Measurements from ENCODE around the gene SHISAL1.

The SHISAL1 gene

GRCh38 chr22:44341431-44342346, 28.9 kb upstream of the SHISAL1 start:
- Histone ChIP-seq H3K4me1 (ENCODE audit: insufficient read depth, low read length, severe bottlenecking) (no peaks in the 10 kb centered on the region), H3K9me3 (ENCODE audit: low read length) (no peaks in the 10 kb centered on the region), H3K4me3 (ENCODE audit: low read depth, low read length, poor library complexity, severe bottlenecking) (no peak overlapping the region), H4K20me1 (ENCODE audit: insufficient read depth, low read length) (no peaks in the 10 kb centered on the region), H2AFZ (ENCODE audit: low read length) (no peak overlapping the region), H3K9ac (ENCODE audit: low read length) (no peak overlapping the region), H3K9me2 (ENCODE audit: low read depth, low read length) (no peaks in the 10 kb centered on the region), H3K36me3 (ENCODE audit: insufficient read depth, low read length) (no peaks in the 10 kb centered on the region), H3K4me2 (ENCODE audit: low read length) (no peak overlapping the region), H3K79me2 (ENCODE audit: insufficient read depth, low read length) (no peaks in the 10 kb centered on the region), H3K27ac (ENCODE audit: low read depth, low read length, poor library complexity, severe bottlenecking) (no peak overlapping the region), H3K27me3 (ENCODE audit: insufficient read depth, low read length) (no peaks in the 10 kb centered on the region), H3F3A (ENCODE audit: insufficient read depth, low read length) (no peaks in the 10 kb centered on the region)
- TF ChIP-seq CTCF (IDR thresholded peaks at IDR 0.05; ENCODE audit: low read length) (no peak), EZH2 (IDR thresholded peaks at IDR 0.05; ENCODE audit: borderline replicate concordance, low read length) (no peak)

GRCh38 chr22:44340271-44341239, 27.8 kb upstream of the SHISAL1 start:
- no peak overlapping the region for H3K4me3 ChIP-seq (ENCODE audit: low read depth, low read length, poor library complexity, severe bottlenecking)
- no peaks in the 10 kb centered on the region for H3K9me3 ChIP-seq (ENCODE audit: low read length)
- H3K36me3 ChIP-seq (ENCODE audit: insufficient read depth, low read length), result no peaks in the 10 kb centered on the region
- H3K79me2 ChIP-seq (ENCODE audit: insufficient read depth, low read length), result no peaks in the 10 kb centered on the region
- TF ChIP-seq CTCF (IDR thresholded peaks at IDR 0.05; ENCODE audit: low read length) (no peak), EZH2 (IDR thresholded peaks at IDR 0.05; ENCODE audit: borderline replicate concordance, low read length) (no peak)
- H3K4me1 ChIP-seq (ENCODE audit: insufficient read depth, low read length, severe bottlenecking), result no peaks in the 10 kb centered on the region
- no peak overlapping the region for H3K4me2 ChIP-seq (ENCODE audit: low read length)
- no peak overlapping the region for H2AFZ ChIP-seq (ENCODE audit: low read length)
- no peaks in the 10 kb centered on the region for H4K20me1 ChIP-seq (ENCODE audit: insufficient read depth, low read length)
- H3K27ac ChIP-seq (ENCODE audit: low read depth, low read length, poor library complexity, severe bottlenecking), result no peak overlapping the region
- no peaks in the 10 kb centered on the region for H3K27me3 ChIP-seq (ENCODE audit: insufficient read depth, low read length)
- no peaks in the 10 kb centered on the region for H3K9me2 ChIP-seq (ENCODE audit: low read depth, low read length)
- no peak overlapping the region for H3K9ac ChIP-seq (ENCODE audit: low read length)
- no peaks in the 10 kb centered on the region for H3F3A ChIP-seq (ENCODE audit: insufficient read depth, low read length)

GRCh38 chr22:44338906-44339305, 26.2 kb upstream of the SHISAL1 start:
- Histone ChIP-seq H3K4me2 (ENCODE audit: low read length) (no peak overlapping the region), H3K27me3 (ENCODE audit: insufficient read depth, low read length) (no peaks in the 10 kb centered on the region), H3K79me2 (ENCODE audit: insufficient read depth, low read length) (no peaks in the 10 kb centered on the region), H3K9ac (ENCODE audit: low read length) (no peak overlapping the region), H3K4me3 (ENCODE audit: low read depth, low read length, poor library complexity, severe bottlenecking) (no peak overlapping the region), H3K27ac (ENCODE audit: low read depth, low read length, poor library complexity, severe bottlenecking) (no peak overlapping the region), H3K9me3 (ENCODE audit: low read length) (no peaks in the 10 kb centered on the region), H2AFZ (ENCODE audit: low read length) (no peak overlapping the region), H4K20me1 (ENCODE audit: insufficient read depth, low read length) (no peaks in the 10 kb centered on the region), H3F3A (ENCODE audit: insufficient read depth, low read length) (no peaks in the 10 kb centered on the region), H3K36me3 (ENCODE audit: insufficient read depth, low read length) (no peaks in the 10 kb centered on the region), H3K9me2 (ENCODE audit: low read depth, low read length) (no peaks in the 10 kb centered on the region), H3K4me1 (ENCODE audit: insufficient read depth, low read length, severe bottlenecking) (no peaks in the 10 kb centered on the region)
- no peak for TF ChIP-seq CTCF (IDR thresholded peaks at IDR 0.05; ENCODE audit: low read length)
- TF ChIP-seq EZH2 (IDR thresholded peaks at IDR 0.05; ENCODE audit: borderline replicate concordance, low read length), result no peak
